MM.1S (cell line): ENCODE results near the gene TMEM238.
"Not testable (repeated sequence)": the region's sequence is repeated elsewhere in the genome, so short reads cannot be mapped to it uniquely, and the experiment has no call there.

ENCODE experiments used
- DNase-seq: peaks from one replicate; pipeline ENCODE4 v3.0.0-alpha.2; 2015
- H2AFZ ChIP-seq: fragments of 300-600 bp; sonication (generic); 2 replicates; pipeline ENCODE4 v1.6.0; 2016; ENCODE audit warnings: antibody characterized with exemption, low read length
- H3F3A ChIP-seq: fragments of 300-600 bp; sonication (generic); 2 replicates; pipeline ENCODE4 v1.6.1; 2016; ENCODE audit warnings: mild to moderate bottlenecking, antibody characterized with exemption, low read length, moderate library complexity, mixed read lengths; ENCODE audit not compliant: insufficient read depth
- H3K27ac ChIP-seq: fragments of 300-600 bp; sonication (generic); 2 replicates; pipeline ENCODE4 v1.5.1; 2016; ENCODE audit warnings: mild to moderate bottlenecking, low read length
- H3K27me3 ChIP-seq: fragments of 300-600 bp; sonication (generic); replicated peaks from 2 replicates; pipeline ENCODE4 v1.6.0; 2016; ENCODE audit warnings: low read length; ENCODE audit not compliant: insufficient read depth
- H3K36me3 ChIP-seq: fragments of 300-600 bp; sonication (generic); replicated peaks from 2 replicates; pipeline ENCODE4 v1.6.1; 2016; ENCODE audit warnings: mild to moderate bottlenecking, low read length, mixed read lengths; ENCODE audit not compliant: insufficient read depth
- H3K4me1 ChIP-seq: fragments of 300-600 bp; sonication (generic); 2 replicates; pipeline ENCODE4 v1.6.1; 2016; ENCODE audit warnings: low read length, mixed read lengths
- H3K4me2 ChIP-seq: fragments of 300-600 bp; sonication (generic); 2 replicates; pipeline ENCODE4 v1.6.0; 2016; ENCODE audit warnings: low read depth, low read length
- H3K4me3 ChIP-seq: fragments of 300-600 bp; sonication (generic); 2 replicates; pipeline ENCODE4 v1.5.1; 2016; ENCODE audit warnings: low read length, mixed read lengths
- H3K79me2 ChIP-seq: fragments of 300-600 bp; sonication (generic); 2 replicates; pipeline ENCODE4 v1.6.1; 2016; ENCODE audit warnings: mixed run types, low read length, mixed read lengths
- H3K9ac ChIP-seq: fragments of 300-600 bp; sonication (generic); 2 replicates; pipeline ENCODE4 v1.6.1; 2016; ENCODE audit warnings: low read length, mixed read lengths
- H3K9me2 ChIP-seq: fragments of 300-600 bp; sonication (generic); replicated peaks from 2 replicates; pipeline ENCODE4 v1.6.1; 2016; ENCODE audit warnings: mild to moderate bottlenecking, low read length, mixed read lengths; ENCODE audit not compliant: insufficient read depth
- H3K9me3 ChIP-seq: fragments of 300-600 bp; sonication (generic); replicated peaks from 2 replicates; pipeline ENCODE4 v1.6.1; 2016; ENCODE audit warnings: mild to moderate bottlenecking, low read length, mixed read lengths; ENCODE audit not compliant: insufficient read depth
- H4K20me1 ChIP-seq: fragments of 300-600 bp; sonication (generic); 2 replicates; pipeline ENCODE4 v1.6.1; 2016; ENCODE audit warnings: mild to moderate bottlenecking, low read length, moderate library complexity, mixed read lengths; ENCODE audit not compliant: insufficient read depth
- EZH2 ChIP-seq: fragments of 300-600 bp; sonication (generic); optimal IDR thresholded peaks from 2 replicates; pipeline ENCODE3; 2017; ENCODE audit warnings: low read depth, mild to moderate bottlenecking, antibody characterized with exemption, low read length, mixed read lengths
- EZH2phosphoT487 ChIP-seq: fragments of 300-600 bp; sonication (generic); IDR thresholded peaks from 2 replicates; pipeline ENCODE4 v1.6.1; 2018; ENCODE audit warnings: antibody characterized with exemption, low read length
- TF ChIP-seq, protein P1 (sequence below): fragments of 300-600 bp; sonication (generic); IDR thresholded peaks from 2 replicates; pipeline ENCODE4 v1.5.1; 2016; ENCODE audit warnings: antibody characterized with exemption, low read length, mixed read lengths

Gene TMEM238

DNA sequence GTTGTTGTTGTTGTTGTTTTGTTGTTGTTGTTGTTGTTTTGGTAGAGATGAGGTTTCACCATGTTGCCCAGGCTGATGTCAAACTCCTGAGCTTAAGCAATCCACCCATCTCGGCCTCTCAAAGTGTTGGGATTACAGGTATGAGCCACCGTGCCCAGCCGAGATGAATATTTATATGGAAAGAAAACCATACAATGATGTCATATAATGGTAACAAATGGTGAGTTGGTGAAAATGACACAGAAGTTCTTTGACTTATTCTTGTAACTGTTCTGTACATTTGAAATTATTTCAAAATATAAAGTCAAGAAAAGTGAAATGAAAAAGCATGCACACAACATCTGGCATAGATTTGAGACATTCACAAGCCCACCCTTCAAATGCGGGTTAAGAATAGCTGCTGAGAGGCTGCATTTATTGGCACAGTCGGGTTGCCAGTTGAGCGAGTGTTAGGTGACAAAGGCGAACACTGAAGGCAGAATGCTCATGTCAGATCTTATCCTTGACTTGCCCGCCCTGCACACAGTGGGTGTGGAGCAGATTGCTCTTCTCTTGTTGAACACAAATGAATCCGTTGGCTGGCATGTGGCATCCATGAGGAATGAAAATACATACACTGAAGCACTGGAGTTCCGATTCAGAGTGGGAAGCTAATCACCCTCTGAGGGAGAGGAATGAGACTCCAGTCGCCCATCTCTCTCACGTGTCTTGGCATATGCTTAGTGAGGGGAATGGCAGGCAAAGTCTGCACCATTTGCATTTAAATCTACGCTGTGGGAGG lies 39.3 kb upstream of the TMEM238 start:
- Histone ChIP-seq H3F3A (no peaks in the 10 kb centered on the region), H3K4me1 (no peaks in the 10 kb centered on the region), H3K79me2 (no peaks in the 10 kb centered on the region), H3K9me3 (no peaks in the 10 kb centered on the region), H3K27me3 (peaks cover 70% of the 10 kb centered on the region), H3K9ac (no peak overlapping the region), H3K9me2 (no peaks in the 10 kb centered on the region), H3K27ac (no peak overlapping the region), H3K4me3 (no peak overlapping the region), H3K36me3 (no peaks in the 10 kb centered on the region), H2AFZ (no peak overlapping the region), H4K20me1 (no peaks in the 10 kb centered on the region), H3K4me2 (no peak overlapping the region)
- TF ChIP-seq, protein P1, sequence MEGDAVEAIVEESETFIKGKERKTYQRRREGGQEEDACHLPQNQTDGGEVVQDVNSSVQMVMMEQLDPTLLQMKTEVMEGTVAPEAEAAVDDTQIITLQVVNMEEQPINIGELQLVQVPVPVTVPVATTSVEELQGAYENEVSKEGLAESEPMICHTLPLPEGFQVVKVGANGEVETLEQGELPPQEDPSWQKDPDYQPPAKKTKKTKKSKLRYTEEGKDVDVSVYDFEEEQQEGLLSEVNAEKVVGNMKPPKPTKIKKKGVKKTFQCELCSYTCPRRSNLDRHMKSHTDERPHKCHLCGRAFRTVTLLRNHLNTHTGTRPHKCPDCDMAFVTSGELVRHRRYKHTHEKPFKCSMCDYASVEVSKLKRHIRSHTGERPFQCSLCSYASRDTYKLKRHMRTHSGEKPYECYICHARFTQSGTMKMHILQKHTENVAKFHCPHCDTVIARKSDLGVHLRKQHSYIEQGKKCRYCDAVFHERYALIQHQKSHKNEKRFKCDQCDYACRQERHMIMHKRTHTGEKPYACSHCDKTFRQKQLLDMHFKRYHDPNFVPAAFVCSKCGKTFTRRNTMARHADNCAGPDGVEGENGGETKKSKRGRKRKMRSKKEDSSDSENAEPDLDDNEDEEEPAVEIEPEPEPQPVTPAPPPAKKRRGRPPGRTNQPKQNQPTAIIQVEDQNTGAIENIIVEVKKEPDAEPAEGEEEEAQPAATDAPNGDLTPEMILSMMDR = no peak
- no peak for TF ChIP-seq EZH2phosphoT487
- no peak for TF ChIP-seq EZH2
- DNase-seq = no peak

DNA sequence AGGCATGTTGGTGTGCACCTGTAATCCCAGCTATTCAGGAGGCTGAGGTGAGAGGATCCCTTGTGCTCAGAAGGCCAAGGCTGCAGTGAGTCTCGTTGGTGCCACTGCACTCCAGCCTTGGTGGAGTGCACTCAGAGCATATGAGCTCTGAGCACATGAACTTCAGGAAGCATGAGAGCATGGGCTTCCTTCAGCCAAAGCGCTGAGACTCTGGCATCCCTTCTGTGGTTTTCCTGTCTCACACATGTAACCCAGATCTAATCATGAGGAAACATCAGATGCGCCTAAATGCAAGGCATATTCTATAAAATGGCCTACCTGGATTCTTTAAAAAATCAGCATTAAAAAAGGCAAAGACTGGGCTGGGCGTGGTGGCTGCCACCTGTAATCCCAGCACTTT lies 37.2 kb upstream of the TMEM238 start:
- DNase-seq, H3K9ac ChIP-seq, H3K4me2 ChIP-seq: not testable (repeated sequence)

DNA sequence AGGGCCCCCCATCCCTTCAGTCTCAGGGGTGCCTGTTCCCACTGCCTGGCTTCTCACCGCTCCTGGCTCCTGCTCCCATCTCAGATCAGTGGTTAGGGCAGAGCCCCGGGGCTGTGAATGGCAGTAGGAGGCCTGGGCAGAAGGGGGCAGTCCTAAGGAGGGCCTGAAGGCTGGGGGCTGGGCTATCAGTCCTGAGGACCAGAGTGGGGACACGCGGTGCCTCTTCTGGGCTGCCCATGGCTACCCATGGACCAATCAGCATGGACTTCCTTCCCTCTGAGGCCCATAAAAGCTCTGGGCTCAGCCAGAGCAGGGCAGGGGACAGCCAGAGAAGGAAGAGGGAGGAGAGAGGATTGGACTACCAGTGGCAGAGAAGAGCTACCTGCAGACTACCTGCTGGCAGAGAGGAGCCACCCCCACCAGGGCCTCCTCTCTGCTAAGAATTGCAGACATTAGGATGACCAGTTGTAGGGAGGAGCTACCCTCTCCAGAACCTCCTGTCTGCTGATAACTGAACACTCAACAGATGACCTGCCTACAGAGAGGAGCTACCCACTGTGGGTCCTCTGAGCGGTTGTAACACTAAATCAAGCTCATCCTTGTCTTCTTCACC lies 35.6 kb upstream of the TMEM238 start:
- no peaks in the 10 kb centered on the region for H3K9me2 ChIP-seq
- H2AFZ ChIP-seq = no peak overlapping the region
- H3F3A ChIP-seq = no peaks in the 10 kb centered on the region
- H3K9me3 ChIP-seq = no peaks in the 10 kb centered on the region
- no peak overlapping the region for H3K4me3 ChIP-seq
- no peak overlapping the region for H3K27ac ChIP-seq
- no peak for TF ChIP-seq EZH2
- TF ChIP-seq, protein P1 = no peak
- TF ChIP-seq EZH2phosphoT487 = no peak
- H3K4me1 ChIP-seq = no peaks in the 10 kb centered on the region
- no peak for DNase-seq
- no peaks in the 10 kb centered on the region for H3K36me3 ChIP-seq
- no peak overlapping the region for H3K9ac ChIP-seq
- H4K20me1 ChIP-seq = no peaks in the 10 kb centered on the region
- H3K4me2 ChIP-seq = no peak overlapping the region
- H3K79me2 ChIP-seq = no peaks in the 10 kb centered on the region
- H3K27me3 ChIP-seq = peaks cover 46% of the 10 kb centered on the region

More for the DNA sequence above, 37.2 kb upstream of the TMEM238 start:
- H3K9me2 ChIP-seq, H4K20me1 ChIP-seq, H3F3A ChIP-seq, H3K4me3 ChIP-seq, H3K36me3 ChIP-seq, H3K79me2 ChIP-seq, H3K27ac ChIP-seq, H2AFZ ChIP-seq, H3K4me1 ChIP-seq, H3K9me3 ChIP-seq: not testable (repeated sequence)
- peaks cover 53% of the 10 kb centered on the region for H3K27me3 ChIP-seq

DNA sequence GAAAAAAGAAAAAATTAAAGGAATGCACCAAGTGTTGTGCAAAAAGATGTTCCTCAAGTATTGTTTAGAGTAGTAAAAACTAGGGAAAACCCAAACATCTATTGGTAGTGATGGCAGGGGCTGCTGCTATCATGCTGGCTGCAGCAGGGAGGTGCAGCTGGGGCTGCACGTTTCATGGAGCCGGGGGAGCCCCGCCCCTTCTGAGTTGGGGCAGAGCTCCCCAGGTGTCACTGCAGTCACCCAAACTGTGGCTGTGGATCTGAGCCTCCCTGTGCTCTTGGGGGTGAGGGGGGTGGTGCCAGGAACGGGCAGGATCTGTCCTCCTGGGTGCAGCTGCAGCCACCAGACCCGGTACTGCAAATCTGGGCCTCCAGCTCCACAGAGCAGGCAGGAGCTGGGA lies 35.0 kb upstream of the TMEM238 start:
- Histone ChIP-seq H2AFZ (no peak overlapping the region), H3K9ac (no peak overlapping the region), H3K27me3 (peaks cover 40% of the 10 kb centered on the region), H3K4me3 (no peak overlapping the region), H3K4me2 (no peak overlapping the region), H3K36me3 (no peaks in the 10 kb centered on the region), H4K20me1 (no peaks in the 10 kb centered on the region), H3K9me2 (no peaks in the 10 kb centered on the region), H3K79me2 (no peaks in the 10 kb centered on the region), H3F3A (no peaks in the 10 kb centered on the region), H3K9me3 (no peaks in the 10 kb centered on the region), H3K4me1 (no peaks in the 10 kb centered on the region), H3K27ac (no peak overlapping the region)
- TF ChIP-seq EZH2phosphoT487 (no peak), EZH2 (no peak)
- TF ChIP-seq, protein P1 = no peak
- no peak for DNase-seq
